Immature natural killer cell (primary cell): Measurements from ENCODE around the gene CANT1. TPM values are rescaled to one million over a fixed set of nuclear protein-coding genes. Genes with fewer than 3 reads are reported as not detected.
"Not testable (repeated sequence)": the region's sequence is repeated elsewhere in the genome, so short reads cannot be mapped to it uniquely, and the experiment has no call there.

Experiments
- DNase-seq, 3 donors: peaks; one replicate each; pipeline ENCODE4 v3.0.0; 2022; ENCODE audit warnings: mixed read lengths in 1 of 3
- H3K27ac Mint-ChIP-seq, 6 donors: one replicate each; pipeline ENCODE4 v1.8.0; 2020; ENCODE audit warnings: mixed read lengths in 6 of 6, mild to moderate bottlenecking in 5 of 6, inconsistent platforms in 4 of 6, moderate library complexity in 3 of 6
- H3K27me3 Mint-ChIP-seq, 3 donors: one replicate each; pipeline ENCODE4 v1.8.0; 2020 to 2021; ENCODE audit warnings: low read depth in 3 of 3, mild to moderate bottlenecking in 3 of 3, mixed read lengths in 3 of 3, moderate library complexity in 3 of 3, inconsistent platforms in 1 of 3
- H3K36me3 Mint-ChIP-seq, 3 donors: one replicate each; pipeline ENCODE4 v1.8.0; 2020; ENCODE audit warnings: mixed read lengths in 3 of 3, inconsistent platforms in 2 of 3, mild to moderate bottlenecking in 2 of 3
- H3K4me1 Mint-ChIP-seq, 2 donors: one replicate each; pipeline ENCODE4 v1.8.0; 2020; ENCODE audit warnings: inconsistent platforms in 2 of 2, mild to moderate bottlenecking in 2 of 2, mixed read lengths in 2 of 2, moderate library complexity in 1 of 2
- H3K4me3 Mint-ChIP-seq, 5 donors: one replicate each; pipeline ENCODE4 v1.8.0; 2020; ENCODE audit warnings: mild to moderate bottlenecking in 5 of 5, mixed read lengths in 5 of 5, inconsistent platforms in 3 of 5, moderate library complexity in 3 of 5
- H3K9me3 Mint-ChIP-seq, 6 donors: one replicate each; pipeline ENCODE4 v1.8.0; 2020; ENCODE audit warnings: mild to moderate bottlenecking in 6 of 6, mixed read lengths in 6 of 6, inconsistent platforms in 4 of 6, moderate library complexity in 3 of 6
- polyA plus RNA-seq, 3 donors: library from polyadenylated mRNA; unstranded; fragments of 300-500 nt; fragmentation: Illumina TruSeq; gene quantifications; one replicate each; pipeline ENCODE4 v1.2.3, GENCODE V29; 2021

CANT1 gene
- polyA plus RNA-seq, 3 donors from 2014 or later, result 3.7 to 7.2 (median 4.6) TPM

DNA sequence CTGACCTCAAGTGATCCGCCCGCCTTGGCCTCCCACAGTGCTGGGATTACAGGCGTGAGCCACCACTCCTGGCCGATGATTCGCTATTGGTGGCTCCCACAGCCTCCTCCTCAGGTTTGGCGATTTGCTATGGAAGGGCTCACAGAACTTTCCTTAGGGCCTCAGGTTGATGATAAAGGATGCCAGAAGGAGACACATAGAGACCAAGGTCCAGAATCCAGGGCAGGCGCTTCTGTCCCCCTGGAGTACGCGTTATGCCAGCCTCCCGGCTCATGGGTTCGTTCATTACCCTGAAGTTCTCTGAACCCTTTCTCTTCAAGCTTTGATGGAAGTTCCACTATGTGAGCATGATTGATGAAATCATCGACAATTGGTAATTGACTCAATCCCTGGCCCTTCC lies 49.8 kb downstream of the CANT1 start:
- H3K9me3 Mint-ChIP-seq, result no peaks in the 10 kb centered on the region
- no peaks in the 10 kb centered on the region for H3K4me1 Mint-ChIP-seq
- H3K27ac Mint-ChIP-seq, result no peak overlapping the region
- H3K36me3 Mint-ChIP-seq, result no peaks in the 10 kb centered on the region
- no peak for DNase-seq
- H3K27me3 Mint-ChIP-seq, result peaks cover 0 to 6% (median 4%) of the 10 kb centered on the region in 3 donors
- H3K4me3 Mint-ChIP-seq, result no peak overlapping the region

DNA sequence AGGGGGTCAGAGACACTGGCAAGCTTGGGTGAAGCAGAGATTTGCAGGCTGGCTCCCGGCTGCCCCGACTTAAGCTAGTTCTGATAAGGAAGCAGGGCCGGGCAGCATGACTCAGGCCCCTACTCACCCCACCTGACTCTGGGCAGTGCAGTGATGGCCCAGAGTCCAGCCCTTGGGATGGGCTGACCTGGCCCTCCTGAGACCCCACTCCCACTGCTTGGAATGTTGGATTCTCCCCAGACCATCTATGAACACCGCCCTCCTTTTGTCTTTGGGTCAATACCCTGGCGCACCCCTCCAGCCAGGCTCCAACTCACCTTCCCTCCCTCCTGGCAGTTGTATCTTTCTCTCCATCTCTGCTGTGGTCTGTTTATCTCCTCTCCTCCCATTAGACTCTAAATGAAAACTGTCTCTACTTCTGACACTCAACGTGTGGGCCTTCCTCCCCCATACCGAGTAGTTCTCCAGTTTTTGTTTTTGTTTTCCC lies 50.9 kb downstream of the CANT1 start:
- no peak for DNase-seq
- Mint-ChIP-seq H3K9me3 (no peaks in the 10 kb centered on the region), H3K27me3 (peaks cover 0 to 6% (median 4%) of the 10 kb centered on the region in 3 donors), H3K27ac (no peak overlapping the region), H3K36me3 (no peaks in the 10 kb centered on the region), H3K4me1 (no peaks in the 10 kb centered on the region), H3K4me3 (no peak overlapping the region)

- DNase-seq, result no peak
- Mint-ChIP-seq H3K36me3 (no peaks in the 10 kb centered on the region), H3K4me3 (no peak overlapping the region), H3K27me3 (peaks cover 0 to 8% (median 6%) of the 10 kb centered on the region in 3 donors), H3K4me1 (no peaks in the 10 kb centered on the region), H3K27ac (peak overlapping the region in 1 of 6 donors; percentile 38), H3K9me3 (no peaks in the 10 kb centered on the region)
These were observed 52.4 kb downstream of the CANT1 start for GRCh38 chr17:78957128-78957527.

DNA sequence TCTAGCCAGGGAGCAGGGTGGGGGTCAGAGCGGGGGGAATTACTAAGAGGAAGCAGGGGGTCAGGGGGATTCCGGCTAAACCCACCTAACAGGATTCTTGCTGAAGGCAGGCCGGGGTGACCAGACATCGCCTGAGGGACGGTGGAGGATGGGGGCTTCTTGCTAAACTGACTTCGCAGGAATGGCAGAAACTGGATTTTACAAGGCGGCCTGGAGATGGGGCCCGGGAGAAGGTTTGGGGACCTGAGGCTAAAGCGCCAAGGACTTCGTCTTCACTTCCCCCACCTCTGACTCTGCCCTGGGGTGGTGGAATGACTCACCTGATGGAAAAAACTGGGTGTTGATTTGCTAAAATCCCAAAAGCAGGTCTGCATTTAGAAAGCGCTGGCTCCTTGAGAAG lies 53.3 kb downstream of the CANT1 start:
- Mint-ChIP-seq H3K36me3 (no peaks in the 10 kb centered on the region), H3K9me3 (no peaks in the 10 kb centered on the region), H3K4me3 (no peak overlapping the region), H3K27me3 (peaks cover 0 to 8% (median 6%) of the 10 kb centered on the region in 3 donors), H3K27ac (no peak overlapping the region), H3K4me1 (no peaks in the 10 kb centered on the region)
- no peak for DNase-seq

- no peak overlapping the region for H3K27ac Mint-ChIP-seq
- H3K4me1 Mint-ChIP-seq, result no peaks in the 10 kb centered on the region
- H3K4me3 Mint-ChIP-seq, result no peak overlapping the region
- DNase-seq, result no peak
- H3K27me3 Mint-ChIP-seq, result peaks cover 0 to 8% (median 5%) of the 10 kb centered on the region in 3 donors
- no peaks in the 10 kb centered on the region for H3K36me3 Mint-ChIP-seq
- H3K9me3 Mint-ChIP-seq, result peaks cover 0 to 4% (median 0%) of the 10 kb centered on the region in 6 donors
These were observed 54.9 kb downstream of the CANT1 start for GRCh38 chr17:78954684-78955083.

- Mint-ChIP-seq H3K36me3 (no peaks in the 10 kb centered on the region), H3K4me3 (no peak overlapping the region), H3K9me3 (peaks cover 0 to 6% (median under 1%) of the 10 kb centered on the region in 6 donors), H3K27me3 (peaks cover 0 to 8% (median 2%) of the 10 kb centered on the region in 3 donors), H3K27ac (no peak overlapping the region), H3K4me1 (no peaks in the 10 kb centered on the region)
- DNase-seq, result no peak
These were observed 55.9 kb downstream of the CANT1 start for GRCh38 chr17:78953356-78954350.

DNA sequence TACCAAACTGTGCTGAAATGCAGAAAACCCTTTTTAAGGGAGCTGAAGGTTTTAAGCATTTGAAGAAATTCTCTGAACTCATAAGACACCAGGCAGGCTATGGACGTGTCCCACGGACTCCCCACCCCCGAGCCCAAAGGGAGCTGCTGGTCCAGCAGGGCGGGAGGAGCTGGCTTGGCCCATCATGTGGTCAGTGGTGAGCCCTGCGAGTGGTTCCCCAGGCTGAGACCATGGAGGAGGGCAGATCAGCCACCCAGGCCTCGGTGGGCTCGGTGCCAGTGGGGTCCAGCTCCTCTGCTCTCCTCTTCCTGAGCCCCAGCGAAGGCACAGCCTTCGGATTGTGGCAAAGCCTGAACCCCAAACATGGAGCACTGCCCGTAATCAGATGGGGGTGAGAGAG lies 56.9 kb downstream of the CANT1 start:
- no peak for DNase-seq
- H3K36me3 Mint-ChIP-seq, result no peaks in the 10 kb centered on the region
- peaks cover 0 to 8% (median 2%) of the 10 kb centered on the region in 3 donors for H3K27me3 Mint-ChIP-seq
- peaks cover 0 to 6% (median under 1%) of the 10 kb centered on the region in 6 donors for H3K9me3 Mint-ChIP-seq
- H3K27ac Mint-ChIP-seq, result no peak overlapping the region
- H3K4me1 Mint-ChIP-seq, result no peaks in the 10 kb centered on the region
- no peak overlapping the region for H3K4me3 Mint-ChIP-seq

- H3K27ac Mint-ChIP-seq, result no peak overlapping the region
- H3K4me3 Mint-ChIP-seq, result no peak overlapping the region
- H3K36me3 Mint-ChIP-seq, result no peaks in the 10 kb centered on the region
- DNase-seq, result no peak
- H3K27me3 Mint-ChIP-seq, result peaks cover 0 to 8% (median 2%) of the 10 kb centered on the region in 3 donors
- H3K4me1 Mint-ChIP-seq, result no peaks in the 10 kb centered on the region
- peaks cover 0 to 6% (median under 1%) of the 10 kb centered on the region in 6 donors for H3K9me3 Mint-ChIP-seq
These were observed 57.5 kb downstream of the CANT1 start for GRCh38 chr17:78951967-78952551.

DNA sequence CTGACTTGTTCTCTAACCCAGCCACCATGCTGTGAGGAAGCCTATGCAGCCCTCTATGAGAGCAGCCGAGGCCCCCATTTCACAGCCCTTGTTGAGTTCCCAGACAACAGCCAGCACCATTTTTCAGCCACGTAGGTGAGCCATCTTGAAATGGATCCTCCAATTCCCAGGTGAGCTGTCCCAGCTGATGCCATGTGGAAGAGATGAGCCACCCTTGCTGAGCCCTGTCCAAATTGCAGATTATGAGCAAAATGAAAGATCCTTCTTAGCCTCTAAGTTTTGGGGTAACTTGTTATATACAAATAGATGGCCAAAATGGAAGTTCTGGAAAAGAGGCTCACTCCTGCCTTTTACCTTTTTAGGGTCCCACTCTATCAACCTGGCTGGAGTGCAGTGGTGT lies 58.7 kb downstream of the CANT1 start:
- DNase-seq, result no peak
- no peaks in the 10 kb centered on the region for H3K36me3 Mint-ChIP-seq
- H3K27me3 Mint-ChIP-seq, result peaks cover 4 to 6% (median 4%) of the 10 kb centered on the region in 3 donors
- H3K4me3 Mint-ChIP-seq, result no peak overlapping the region
- H3K9me3 Mint-ChIP-seq, result peaks cover 0 to 6% (median under 1%) of the 10 kb centered on the region in 6 donors
- no peaks in the 10 kb centered on the region for H3K4me1 Mint-ChIP-seq
- H3K27ac Mint-ChIP-seq, result no peak overlapping the region

GRCh38 chr17:78947235-78948149 lies 62.1 kb downstream of the CANT1 start:
- peaks cover 0 to 6% (median under 1%) of the 10 kb centered on the region in 6 donors for H3K9me3 Mint-ChIP-seq
- no peaks in the 10 kb centered on the region for H3K36me3 Mint-ChIP-seq
- DNase-seq, result no peak
- H3K4me1 Mint-ChIP-seq, result no peaks in the 10 kb centered on the region
- peaks cover 0 to 8% (median 4%) of the 10 kb centered on the region in 3 donors for H3K27me3 Mint-ChIP-seq
- no peak overlapping the region for H3K27ac Mint-ChIP-seq
- no peak overlapping the region for H3K4me3 Mint-ChIP-seq

- Mint-ChIP-seq H3K27ac (no peak overlapping the region), H3K9me3 (peaks cover 0 to 6% (median under 1%) of the 10 kb centered on the region in 6 donors), H3K4me3 (no peak overlapping the region), H3K27me3 (peaks cover 0 to 8% (median 6%) of the 10 kb centered on the region in 3 donors), H3K36me3 (no peaks in the 10 kb centered on the region), H3K4me1 (no peaks in the 10 kb centered on the region)
- DNase-seq, result no peak
These were observed 62.9 kb downstream of the CANT1 start for GRCh38 chr17:78946631-78947030.

DNA sequence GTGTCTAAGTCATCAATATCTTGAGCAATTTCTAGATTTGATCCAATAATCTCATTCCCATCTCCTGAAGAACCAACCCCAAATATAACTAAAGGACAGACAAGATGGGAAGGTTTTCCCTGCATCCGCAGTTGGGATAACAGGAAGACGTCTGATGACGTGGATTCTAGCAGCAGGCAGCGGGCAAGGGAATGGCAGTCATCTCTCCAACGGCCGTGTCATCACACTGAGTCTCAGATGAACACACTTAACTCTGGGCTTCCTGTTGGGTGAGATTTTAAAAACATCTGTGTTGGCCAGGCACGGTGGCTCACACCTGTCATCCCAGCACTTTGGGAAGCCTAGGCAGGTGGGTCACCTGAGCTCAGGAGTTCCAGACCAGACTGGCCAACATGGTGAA lies 63.4 kb downstream of the CANT1 start:
- Mint-ChIP-seq H3K36me3 (no peaks in the 10 kb centered on the region), H3K27me3 (peaks cover 0 to 8% (median 6%) of the 10 kb centered on the region in 3 donors), H3K27ac (no peak overlapping the region), H3K9me3 (peaks cover 0 to 5% (median under 1%) of the 10 kb centered on the region in 6 donors), H3K4me3 (no peak overlapping the region), H3K4me1 (no peaks in the 10 kb centered on the region)
- no peak for DNase-seq

DNA sequence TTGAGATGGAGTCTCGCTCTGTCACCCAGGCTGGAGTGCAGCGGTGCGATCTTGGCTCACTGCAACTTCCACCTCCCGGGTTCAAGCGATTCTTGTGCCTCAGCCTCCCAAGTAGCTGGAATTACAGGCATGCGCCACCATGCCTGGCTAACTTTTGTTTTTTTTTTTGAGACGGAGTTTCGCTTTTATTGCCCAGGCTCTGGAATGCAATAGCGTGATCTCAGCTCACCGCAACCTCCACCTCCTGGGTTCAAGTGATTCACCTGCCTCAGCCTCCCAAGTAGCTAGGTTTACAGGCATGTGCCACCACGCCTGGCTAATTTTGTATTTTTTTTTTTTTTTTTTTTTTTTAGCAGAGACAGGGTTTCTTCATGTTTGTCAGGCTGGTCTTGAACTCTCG lies 64.1 kb downstream of the CANT1 start:
- not testable (repeated sequence) for H3K4me3 Mint-ChIP-seq, H3K27ac Mint-ChIP-seq, DNase-seq, H3K27me3 Mint-ChIP-seq, H3K4me1 Mint-ChIP-seq, H3K36me3 Mint-ChIP-seq, H3K9me3 Mint-ChIP-seq
